ENCODE measurements around the gene ELL.

- TF ChIP-seq AFF4 (CRISPR knock-in tag; IDR thresholded peaks at IDR 0.05; ENCODE audit: borderline replicate concordance) (no peak), TEAD4 (CRISPR knock-in tag; IDR thresholded peaks at IDR 0.05) (no peak), JUN (CRISPR knock-in tag; IDR thresholded peaks at IDR 0.05) (no peak), MLX (CRISPR knock-in tag; IDR thresholded peaks at IDR 0.05) (no peak), ATF3 (CRISPR knock-in tag; conservative IDR thresholded peaks at IDR 0.05) (no peak), FOXJ3 (CRISPR knock-in tag; IDR thresholded peaks at IDR 0.05; ENCODE audit: borderline replicate concordance) (no peak), ZNF232 (CRISPR knock-in tag; IDR thresholded peaks at IDR 0.05) (no peak)
- TF ChIP-seq, protein P1, sequence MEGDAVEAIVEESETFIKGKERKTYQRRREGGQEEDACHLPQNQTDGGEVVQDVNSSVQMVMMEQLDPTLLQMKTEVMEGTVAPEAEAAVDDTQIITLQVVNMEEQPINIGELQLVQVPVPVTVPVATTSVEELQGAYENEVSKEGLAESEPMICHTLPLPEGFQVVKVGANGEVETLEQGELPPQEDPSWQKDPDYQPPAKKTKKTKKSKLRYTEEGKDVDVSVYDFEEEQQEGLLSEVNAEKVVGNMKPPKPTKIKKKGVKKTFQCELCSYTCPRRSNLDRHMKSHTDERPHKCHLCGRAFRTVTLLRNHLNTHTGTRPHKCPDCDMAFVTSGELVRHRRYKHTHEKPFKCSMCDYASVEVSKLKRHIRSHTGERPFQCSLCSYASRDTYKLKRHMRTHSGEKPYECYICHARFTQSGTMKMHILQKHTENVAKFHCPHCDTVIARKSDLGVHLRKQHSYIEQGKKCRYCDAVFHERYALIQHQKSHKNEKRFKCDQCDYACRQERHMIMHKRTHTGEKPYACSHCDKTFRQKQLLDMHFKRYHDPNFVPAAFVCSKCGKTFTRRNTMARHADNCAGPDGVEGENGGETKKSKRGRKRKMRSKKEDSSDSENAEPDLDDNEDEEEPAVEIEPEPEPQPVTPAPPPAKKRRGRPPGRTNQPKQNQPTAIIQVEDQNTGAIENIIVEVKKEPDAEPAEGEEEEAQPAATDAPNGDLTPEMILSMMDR (IDR thresholded peaks at IDR 0.05), result no peak
- TF ChIP-seq, protein P2, sequence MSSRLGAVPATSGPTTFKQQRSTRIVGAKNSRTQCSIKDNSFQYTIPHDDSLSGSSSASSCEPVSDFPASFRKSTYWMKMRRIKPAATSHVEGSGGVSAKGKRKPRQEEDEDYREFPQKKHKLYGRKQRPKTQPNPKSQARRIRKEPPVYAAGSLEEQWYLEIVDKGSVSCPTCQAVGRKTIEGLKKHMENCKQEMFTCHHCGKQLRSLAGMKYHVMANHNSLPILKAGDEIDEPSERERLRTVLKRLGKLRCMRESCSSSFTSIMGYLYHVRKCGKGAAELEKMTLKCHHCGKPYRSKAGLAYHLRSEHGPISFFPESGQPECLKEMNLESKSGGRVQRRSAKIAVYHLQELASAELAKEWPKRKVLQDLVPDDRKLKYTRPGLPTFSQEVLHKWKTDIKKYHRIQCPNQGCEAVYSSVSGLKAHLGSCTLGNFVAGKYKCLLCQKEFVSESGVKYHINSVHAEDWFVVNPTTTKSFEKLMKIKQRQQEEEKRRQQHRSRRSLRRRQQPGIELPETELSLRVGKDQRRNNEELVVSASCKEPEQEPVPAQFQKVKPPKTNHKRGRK (CRISPR knock-in tag; IDR thresholded peaks at IDR 0.05; ENCODE audit: borderline replicate concordance), result no peak
- TF ChIP-seq, protein P3, sequence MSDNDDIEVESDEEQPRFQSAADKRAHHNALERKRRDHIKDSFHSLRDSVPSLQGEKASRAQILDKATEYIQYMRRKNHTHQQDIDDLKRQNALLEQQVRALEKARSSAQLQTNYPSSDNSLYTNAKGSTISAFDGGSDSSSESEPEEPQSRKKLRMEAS (CRISPR knock-in tag; IDR thresholded peaks at IDR 0.05), result no peak
- TF ChIP-seq, protein P4, sequence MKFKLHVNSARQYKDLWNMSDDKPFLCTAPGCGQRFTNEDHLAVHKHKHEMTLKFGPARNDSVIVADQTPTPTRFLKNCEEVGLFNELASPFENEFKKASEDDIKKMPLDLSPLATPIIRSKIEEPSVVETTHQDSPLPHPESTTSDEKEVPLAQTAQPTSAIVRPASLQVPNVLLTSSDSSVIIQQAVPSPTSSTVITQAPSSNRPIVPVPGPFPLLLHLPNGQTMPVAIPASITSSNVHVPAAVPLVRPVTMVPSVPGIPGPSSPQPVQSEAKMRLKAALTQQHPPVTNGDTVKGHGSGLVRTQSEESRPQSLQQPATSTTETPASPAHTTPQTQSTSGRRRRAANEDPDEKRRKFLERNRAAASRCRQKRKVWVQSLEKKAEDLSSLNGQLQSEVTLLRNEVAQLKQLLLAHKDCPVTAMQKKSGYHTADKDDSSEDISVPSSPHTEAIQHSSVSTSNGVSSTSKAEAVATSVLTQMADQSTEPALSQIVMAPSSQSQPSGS (CRISPR knock-in tag; IDR thresholded peaks at IDR 0.05; ENCODE audit: borderline replicate concordance, low read depth), result no peak
These were observed 40.2 kb downstream of the ELL start for GRCh38 chr19:18481505-18482222.
